Amygdala (tissue), 56 donors: ENCODE results near the gene MTF2.
A peak's percentile ranks its signal among the peaks of the same experiment; 100 is the strongest.

Experiments used
- DNase-seq, 56 donors: peaks; one replicate each; lab custom pipeline; 2025; lab: John Stamatoyannopoulos, UW

Gene MTF2

GRCh38 chr1:93179886-93180722 lies 101.0 kb downstream of the MTF2 start, which contains the start of gene TMED5:
TMED5 (minus strand) TSS chr1:93180413; CDS start chr1:93180242, 171 bp downstream.
- DNase-seq = peak; percentile 58 to 98 (median 95)

- peak in 3 of 56 donors; percentile 38 to 61 (median 41) for DNase-seq
Measured at GRCh38 chr1:93180723-93181613, 101.9 kb downstream of the MTF2 start, which contains the start of gene CCDC18. CCDC18 (plus strand) TSS chr1:93180724; CDS start chr1:93183362, 2,638 bp downstream.

DNA sequence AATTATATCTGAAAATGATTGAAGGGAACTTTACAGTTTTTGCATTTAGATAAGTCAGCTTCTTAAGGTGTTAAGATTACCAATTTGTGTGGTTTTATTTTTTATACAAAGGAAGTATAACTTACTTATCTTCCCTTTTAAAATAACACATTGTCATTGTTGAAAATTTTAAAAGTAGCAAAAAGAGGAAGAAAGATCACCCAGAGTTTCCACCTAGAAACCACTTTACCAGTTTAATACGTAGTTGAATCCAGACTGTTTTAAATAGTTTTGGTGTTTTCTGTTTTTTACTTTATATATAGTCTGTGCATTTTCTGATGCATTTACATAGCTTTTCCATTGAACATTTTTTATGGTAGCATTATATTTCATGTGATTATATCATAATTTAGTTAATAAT lies 107.6 kb downstream of the MTF2 start:
- DNase-seq = no peak
